Activated CD4-positive, alpha-beta T cell treated with anti-CD3 and anti-CD28 coated beads, Interleukin-2, amount 50 U/mL, for 4 hours (primary cell): ENCODE measurements around the gene TPI1.
"Not testable (repeated sequence)": the region's sequence is repeated elsewhere in the genome, so short reads cannot be mapped to it uniquely, and the experiment has no call there.

Source experiments
- DNase-seq, 2 experiments: peaks; one replicate each; pipeline ENCODE4 v3.0.0-alpha.2; 2020

Gene TPI1

GRCh38 chr12:6869049-6870021 lies 2.0 kb downstream of the TPI1 start:
- DNase-seq, result peak; percentile 86 to 87

GRCh38 chr12:6870304-6870703 lies 3.0 kb downstream of the TPI1 start:
- not testable (repeated sequence) for DNase-seq

GRCh38 chr12:6871052-6871957 lies 4.0 kb downstream of the TPI1 start:
- no peak for DNase-seq

- DNase-seq, result peak; percentile 74 to 78
Measured at GRCh38 chr12:6872073-6873048, 5.0 kb downstream of the TPI1 start.

GRCh38 chr12:6873094-6874014 lies 6.0 kb downstream of the TPI1 start, which contains the start of gene SPSB2:
TSS of gene SPSB2 (minus strand) at chr12:6873303. CDS start at chr12:6872901, 402 bp downstream.
- peak; percentile 98 for DNase-seq

- not testable (repeated sequence) for DNase-seq
Measured at GRCh38 chr12:6874015-6874368, 6.7 kb downstream of the TPI1 start.

GRCh38 chr12:6879824-6880223 lies 12.5 kb downstream of the TPI1 start:
- not testable (repeated sequence) for DNase-seq

- no peak for DNase-seq
Measured at GRCh38 chr12:6883252-6883651, 15.9 kb downstream of the TPI1 start.

GRCh38 chr12:6883683-6884082 lies 16.4 kb downstream of the TPI1 start:
- DNase-seq, result no peak

GRCh38 chr12:6884539-6884938 lies 17.2 kb downstream of the TPI1 start:
- no peak for DNase-seq

GRCh38 chr12:6886206-6886999 lies 19.1 kb downstream of the TPI1 start:
- DNase-seq, result not testable (repeated sequence)

- DNase-seq, result no peak
Measured at GRCh38 chr12:6887460-6887859, 20.1 kb downstream of the TPI1 start.

- no peak for DNase-seq
Measured at GRCh38 chr12:6888360-6888759, 21.0 kb downstream of the TPI1 start.

- DNase-seq, result not testable (repeated sequence)
Measured at GRCh38 chr12:6888794-6889193, 21.5 kb downstream of the TPI1 start.

- DNase-seq, result not testable (repeated sequence)
Measured at GRCh38 chr12:6889775-6890573, 22.6 kb downstream of the TPI1 start.

GRCh38 chr12:6890789-6891645 lies 23.7 kb downstream of the TPI1 start:
- peak; percentile 99 for DNase-seq

- DNase-seq, result no peak
Measured at GRCh38 chr12:6891646-6892001, 24.3 kb downstream of the TPI1 start.

- DNase-seq, result not testable (repeated sequence)
Measured at GRCh38 chr12:6892683-6893082, 25.4 kb downstream of the TPI1 start.
